AG10803 (cell line): ENCODE measurements around the gene RIPOR3.

Experiments used
- DNase-seq: peaks from one replicate; pipeline ENCODE4 v3.0.0; 2010; ENCODE audit warnings: low read depth
- H3K4me3 ChIP-seq: 2 replicates; pipeline ENCODE4 v1.5.1; 2011; ENCODE audit warnings: mild to moderate bottlenecking, low read length, control low read depth
- CTCF ChIP-seq: conservative IDR thresholded peaks from 2 replicates; pipeline ENCODE4 v1.5.1; 2011; ENCODE audit warnings: mild to moderate bottlenecking, low read length, control low read depth, inconsistent platforms

RIPOR3 gene

GRCh38 chr20:50560867-50561266 is 130.5 kb downstream of the RIPOR3 start:
- no peak overlapping the region for H3K4me3 ChIP-seq
- no peak for DNase-seq
- TF ChIP-seq CTCF, result no peak

GRCh38 chr20:50559856-50560638 is 131.3 kb downstream of the RIPOR3 start:
- no peak for TF ChIP-seq CTCF
- DNase-seq, result no peak
- H3K4me3 ChIP-seq, result no peak overlapping the region

- no peak overlapping the region for H3K4me3 ChIP-seq
- no peak for TF ChIP-seq CTCF
- DNase-seq, result no peak
Measured at GRCh38 chr20:50559149-50559548, 132.2 kb downstream of the RIPOR3 start.

DNA sequence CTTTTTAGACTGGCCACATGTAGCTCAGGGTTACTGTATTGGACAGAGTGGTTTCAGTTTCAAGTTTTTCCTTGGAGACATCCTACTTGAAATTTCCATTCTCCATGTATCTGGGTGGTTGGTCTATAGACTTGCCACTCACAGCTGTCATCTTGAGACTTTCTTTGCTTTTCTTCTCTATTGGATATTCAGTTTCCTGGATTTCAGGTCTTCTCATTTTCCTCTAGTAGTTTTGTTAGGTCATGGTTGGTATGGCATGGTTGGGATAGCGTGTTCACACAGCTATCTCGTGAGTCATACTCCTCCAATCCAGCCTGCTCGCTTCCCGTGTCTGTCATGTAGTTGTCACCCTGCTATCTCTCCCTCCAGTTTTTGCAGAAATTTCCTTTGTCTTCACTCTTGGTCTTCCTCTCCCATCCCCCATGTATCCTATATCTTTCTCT is 132.8 kb downstream of the RIPOR3 start:
- no peak for TF ChIP-seq CTCF
- no peak overlapping the region for H3K4me3 ChIP-seq

DNA sequence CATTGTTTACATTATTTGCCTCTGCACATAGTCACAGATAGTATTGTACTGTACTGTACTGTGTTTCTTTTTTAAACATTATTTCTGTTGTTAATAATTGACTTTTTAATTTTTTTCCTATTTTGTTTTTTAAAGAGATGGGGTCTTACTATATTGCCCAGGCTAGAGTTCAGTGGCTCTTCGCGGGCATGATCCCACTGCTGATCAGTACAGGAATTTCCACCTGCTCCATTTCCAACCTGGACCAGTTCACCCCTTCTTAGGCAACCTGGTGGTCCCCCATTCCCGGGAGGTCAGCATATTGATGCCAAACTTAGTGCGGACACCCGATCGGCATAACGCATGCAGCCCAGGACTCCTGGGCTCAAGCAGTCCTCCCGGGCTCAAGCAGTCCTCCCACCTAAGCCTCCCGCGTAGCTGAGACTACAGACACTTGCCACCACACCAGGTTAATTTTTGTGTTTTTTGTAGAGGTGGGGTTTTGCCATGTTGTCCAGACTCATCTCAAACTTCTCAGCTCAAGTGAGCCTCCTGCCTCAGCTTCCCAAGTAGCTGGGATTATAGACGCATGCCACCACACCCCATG is 133.7 kb downstream of the RIPOR3 start:
- DNase-seq, result no peak
- no peak overlapping the region for H3K4me3 ChIP-seq
- TF ChIP-seq CTCF, result no peak

More for the DNA sequence above, 132.8 kb downstream of the RIPOR3 start:
- DNase-seq, result peak; percentile 63

DNA sequence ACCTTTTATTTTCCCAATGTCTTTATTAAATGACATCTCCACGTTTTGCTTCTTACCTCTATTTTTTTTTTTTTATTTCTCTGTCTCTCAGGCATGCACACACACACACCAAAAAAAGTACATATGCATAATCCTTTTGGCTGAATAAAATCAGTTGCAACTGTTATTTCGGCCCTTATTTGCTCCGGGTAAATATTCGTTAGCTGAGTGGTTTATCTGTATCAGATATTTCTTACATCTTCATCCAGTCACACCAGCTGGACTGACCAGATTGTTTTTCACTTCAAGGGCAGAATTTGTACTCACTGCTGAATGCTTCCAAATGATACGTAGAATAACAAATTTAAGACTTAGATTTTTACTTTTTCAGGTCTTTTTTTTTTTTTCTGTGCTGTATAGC is 135.7 kb downstream of the RIPOR3 start:
- no peak for DNase-seq
- no peak overlapping the region for H3K4me3 ChIP-seq
- no peak for TF ChIP-seq CTCF
